ENCODE results near the gene ARL3.
A peak's percentile ranks its signal among the peaks of the same experiment; 100 is the strongest.

The ARL3 gene

DNA sequence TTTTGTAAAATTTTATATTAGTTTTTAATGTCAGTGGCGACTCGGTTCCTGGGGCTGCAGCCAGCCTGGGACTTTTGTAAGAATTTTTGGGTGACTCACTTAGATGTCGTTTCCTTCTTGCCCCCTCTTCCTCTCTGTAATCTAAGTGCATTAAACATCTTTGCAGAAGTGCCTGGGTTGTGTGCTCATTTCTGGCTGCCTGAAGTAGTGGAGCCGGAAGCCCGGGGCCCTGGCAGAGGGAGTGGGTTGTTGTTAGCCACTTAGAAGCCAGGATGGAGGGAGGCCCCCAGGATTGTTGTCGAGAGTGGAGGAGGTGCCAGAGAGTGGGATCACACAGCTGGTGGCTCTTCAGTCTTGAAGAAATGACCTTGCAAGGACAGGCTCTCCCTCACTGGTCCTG lies 80.9 kb downstream of the ARL3 start:
- peak; percentile 29 for DNase-seq

DNA sequence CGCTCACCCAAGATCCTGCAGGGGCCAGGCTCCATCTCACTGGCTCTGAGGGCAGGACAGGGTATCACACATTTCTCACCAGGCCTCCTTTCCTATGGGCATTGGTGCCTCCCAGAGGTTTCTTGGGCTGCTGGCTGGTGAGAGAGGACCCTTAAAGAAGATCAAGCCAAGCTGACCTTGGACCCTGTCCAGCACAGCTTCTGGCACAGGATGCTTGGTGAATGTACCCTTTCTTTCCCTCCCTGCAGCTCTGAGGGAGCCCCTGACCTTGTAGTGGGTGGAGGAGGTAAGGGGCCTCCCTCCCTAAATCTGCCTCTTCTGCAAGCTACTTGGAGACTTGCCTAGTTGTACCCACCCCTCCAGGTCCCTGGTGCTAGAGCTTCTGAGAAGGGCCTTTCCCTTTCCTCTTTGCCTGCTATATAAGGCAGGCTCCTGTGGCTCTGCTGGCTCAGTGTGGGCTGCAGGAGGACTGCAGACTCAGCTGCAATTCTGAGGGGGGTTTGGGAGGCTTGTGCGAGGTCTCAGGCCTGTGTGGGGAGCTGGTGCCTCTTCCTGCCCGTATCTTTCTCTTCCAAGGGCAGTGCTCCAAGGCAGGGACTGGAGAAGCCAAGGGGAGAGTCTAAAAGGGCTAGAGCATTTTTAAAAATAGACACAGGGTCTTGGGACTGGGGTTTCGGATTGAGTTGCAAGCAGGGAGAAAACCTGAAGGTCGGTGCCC lies 81.6 kb downstream of the ARL3 start:
- no peak for DNase-seq

DNA sequence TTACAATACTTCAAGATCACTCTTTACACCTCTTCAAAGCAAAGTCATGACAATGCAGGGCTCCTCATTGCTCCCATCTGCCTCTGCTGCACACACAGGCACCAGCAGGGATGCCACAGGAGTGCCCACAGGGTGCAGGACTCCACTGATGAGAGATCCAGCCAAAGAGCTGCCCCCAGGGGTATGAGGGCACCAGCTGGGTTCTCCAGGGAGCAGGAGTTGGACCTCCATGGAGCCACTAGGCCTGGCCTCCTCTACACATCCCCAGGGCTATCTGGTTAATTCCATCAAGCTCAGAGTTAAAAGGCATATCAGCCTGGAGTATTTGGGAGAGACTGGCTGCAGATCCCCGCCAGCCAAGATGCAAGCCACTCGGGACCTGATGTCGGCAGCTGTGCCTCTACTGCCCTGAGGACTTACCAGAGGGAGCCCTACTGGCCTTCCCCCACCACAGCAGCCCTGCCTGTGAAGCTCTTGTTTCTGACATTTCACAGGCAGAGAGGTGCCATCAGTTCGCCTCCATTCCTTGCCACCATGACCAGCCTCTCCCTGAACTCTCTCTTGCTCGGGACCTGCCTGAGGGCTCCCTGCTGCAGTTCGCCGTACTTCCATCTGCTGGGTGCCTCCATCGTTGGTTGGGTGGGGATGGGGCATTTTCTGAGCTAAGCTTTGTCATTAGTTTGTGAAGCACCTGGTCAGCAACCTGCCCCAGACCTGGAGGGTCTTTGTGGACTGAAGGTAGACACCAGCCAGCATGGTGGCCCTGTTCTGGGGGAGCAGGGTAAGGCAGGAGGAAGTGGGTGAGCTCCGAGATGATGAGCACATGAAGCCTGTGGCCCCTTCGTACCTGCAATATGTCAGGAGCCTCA lies 82.4 kb downstream of the ARL3 start:
- DNase-seq = no peak

DNA sequence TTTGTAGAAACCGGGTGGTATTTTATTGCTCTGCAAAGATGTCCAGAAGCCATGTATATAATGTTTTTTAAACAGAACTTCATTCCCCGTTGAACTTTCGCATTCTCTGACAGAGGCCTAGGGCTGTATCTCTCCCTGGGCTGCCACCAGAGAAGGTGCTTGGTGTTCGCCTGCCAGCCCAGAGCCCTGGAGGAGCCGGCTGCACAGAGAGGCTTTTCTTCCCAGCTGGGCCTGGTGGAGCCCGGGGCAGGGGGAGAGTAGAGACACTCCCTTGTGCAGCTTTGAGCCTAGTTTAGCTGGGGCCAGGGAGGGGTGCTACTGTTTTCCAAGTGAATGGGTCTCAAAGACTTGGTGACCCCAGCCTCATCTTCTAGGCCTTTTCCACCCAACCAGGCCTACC lies 83.5 kb downstream of the ARL3 start:
- no peak for DNase-seq

DNA sequence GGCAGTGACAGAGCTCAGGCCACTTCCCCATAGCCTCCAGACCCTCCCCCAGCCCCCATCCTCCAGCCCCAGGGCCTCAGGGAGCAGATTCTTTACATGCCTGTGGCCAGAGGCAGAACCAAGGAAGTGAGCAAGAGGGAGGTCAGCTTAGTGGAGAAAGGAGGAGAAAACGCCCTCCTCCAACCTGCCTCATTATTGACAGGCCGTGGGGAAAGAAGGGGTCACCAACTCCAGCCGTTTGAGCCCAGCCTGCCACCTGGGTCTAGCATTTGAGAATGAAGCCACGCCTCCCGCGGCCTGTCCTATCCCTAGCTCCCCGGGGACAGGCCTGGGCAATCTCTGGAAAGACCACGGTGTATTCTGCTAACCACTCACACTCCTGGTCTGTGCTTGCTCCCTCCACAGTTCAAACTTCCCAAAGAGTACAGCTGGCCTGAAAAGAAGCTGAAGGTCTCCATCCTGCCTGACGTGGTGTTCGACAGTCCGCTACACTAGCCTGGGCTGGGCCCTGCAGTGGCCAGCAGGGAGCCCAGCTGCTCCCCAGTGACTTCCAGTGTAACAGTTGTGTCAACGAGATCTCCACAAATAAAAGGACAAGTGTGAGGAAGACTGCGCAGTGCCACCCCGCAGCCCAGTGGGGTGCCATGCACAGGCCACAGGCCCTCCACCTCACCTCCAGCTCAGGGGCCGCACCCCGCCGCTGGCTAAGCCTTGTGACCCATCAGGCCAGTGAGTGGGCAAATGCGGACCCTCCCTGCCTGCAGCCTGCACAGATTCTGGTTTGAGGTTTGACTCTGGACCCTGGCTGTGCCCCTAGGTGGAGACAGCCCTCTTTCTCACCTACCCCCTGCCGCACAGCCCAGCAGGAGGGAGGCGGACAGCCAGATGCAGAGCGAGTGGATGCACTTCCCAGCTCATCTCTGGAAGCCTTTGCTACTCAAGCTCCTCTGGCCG lies 84.3 kb downstream of the ARL3 start:
- no peak for DNase-seq

DNA sequence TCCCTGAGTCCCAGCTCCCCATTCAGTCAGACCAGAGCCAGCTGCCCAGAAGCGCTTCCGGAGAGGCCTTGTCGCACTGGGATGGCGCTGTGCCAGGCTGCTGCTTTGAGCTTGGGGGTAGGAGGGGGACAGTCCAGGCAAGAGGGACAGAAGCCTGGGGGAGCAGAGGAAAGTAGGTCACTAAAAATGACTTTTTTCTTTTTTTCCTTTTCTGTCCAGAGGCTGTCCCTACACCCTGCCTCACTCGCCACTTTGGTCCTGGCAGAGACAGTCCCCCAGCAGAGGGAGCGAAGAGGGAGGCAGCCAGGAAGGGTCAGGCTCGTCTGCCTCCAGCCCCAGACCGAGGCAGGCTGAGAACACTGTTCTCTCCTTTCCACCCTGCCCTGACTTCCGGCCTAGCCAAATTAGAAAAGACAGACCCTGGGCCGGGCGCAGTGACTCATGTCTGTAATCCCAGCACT lies 85.7 kb downstream of the ARL3 start:
- no peak for DNase-seq

DNA sequence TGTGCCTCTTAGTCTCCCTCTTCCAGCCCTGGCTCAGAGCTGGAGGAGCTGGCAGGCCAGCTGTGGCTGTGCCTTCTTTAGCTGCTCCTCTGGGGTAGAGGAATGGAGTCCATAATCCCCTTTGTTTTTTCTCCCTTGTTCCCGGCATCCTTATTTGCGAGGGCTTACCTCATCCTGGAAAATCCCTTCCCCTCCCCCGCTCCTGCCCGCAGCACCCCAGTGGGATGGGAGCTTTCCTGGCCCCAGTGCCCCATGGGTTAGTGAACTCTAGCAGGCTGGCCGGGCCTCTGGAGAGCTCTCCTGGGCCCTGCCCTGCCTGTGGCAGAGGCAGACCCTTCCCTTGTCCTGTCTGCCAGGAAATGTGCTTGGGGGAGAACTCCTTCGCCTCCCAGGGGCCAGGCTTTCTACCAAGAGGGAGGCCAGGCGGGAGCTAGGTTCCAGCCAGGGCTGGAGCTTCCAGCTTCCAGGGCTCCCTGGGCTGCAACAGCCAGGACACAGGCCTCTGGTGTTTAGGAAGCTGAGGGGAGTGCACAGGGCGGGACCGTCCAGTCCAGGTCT lies 86.4 kb downstream of the ARL3 start:
- DNase-seq = no peak

DNA sequence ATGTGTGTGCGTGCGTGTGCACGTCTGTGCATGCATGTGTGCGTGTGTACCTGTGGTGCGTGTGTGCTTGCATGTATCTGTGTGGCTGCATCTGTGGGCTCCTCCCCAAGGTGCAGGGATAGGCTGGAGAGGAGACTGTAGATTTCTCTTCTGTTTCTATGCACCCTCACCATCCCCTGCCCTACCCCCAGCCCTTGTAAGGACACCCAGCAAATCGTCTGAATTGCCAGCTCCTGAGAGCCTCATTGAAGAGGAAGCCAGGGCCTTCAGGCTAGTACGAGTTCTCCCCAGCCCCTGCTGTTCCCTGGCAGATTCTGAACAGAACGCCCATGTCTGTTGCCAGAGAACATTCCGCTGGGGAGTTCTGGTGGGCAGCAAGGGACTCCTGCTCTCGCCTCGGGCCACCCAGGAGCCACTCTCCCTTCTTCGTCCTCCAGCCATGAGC lies 86.9 kb downstream of the ARL3 start:
- no peak for DNase-seq

DNA sequence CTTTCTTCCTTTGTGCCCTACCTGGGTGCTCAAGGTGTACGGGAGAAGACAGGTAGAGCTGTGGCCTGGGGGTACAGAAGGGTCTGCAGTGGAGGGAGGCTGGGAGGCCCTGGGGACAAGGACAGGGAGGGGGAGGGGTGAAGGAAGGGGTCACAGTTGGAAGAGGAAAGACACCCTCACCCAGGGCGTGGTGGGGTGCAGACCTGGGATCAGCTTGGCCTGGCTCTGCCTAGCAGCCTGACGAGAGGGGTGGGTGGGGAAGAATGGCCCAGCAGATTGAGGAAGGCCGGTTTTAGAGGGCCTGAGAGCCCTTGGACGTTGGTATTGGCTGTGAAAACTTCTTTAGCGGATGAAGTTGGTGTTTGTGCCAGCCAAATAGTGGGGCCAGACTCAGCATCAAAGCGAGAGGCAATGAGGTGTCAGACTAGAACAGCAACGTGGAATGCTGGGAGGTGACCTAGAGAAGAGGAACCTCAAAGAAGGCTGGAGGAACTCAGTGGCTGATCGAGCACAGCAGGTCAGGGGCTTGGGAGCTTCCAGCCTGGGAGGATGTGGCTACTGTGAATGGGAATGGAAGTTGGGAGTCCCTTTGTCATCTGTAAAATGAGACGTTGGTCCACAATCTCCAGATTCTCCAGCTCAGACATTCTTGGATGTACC lies 88.0 kb downstream of the ARL3 start:
- no peak for DNase-seq

DNA sequence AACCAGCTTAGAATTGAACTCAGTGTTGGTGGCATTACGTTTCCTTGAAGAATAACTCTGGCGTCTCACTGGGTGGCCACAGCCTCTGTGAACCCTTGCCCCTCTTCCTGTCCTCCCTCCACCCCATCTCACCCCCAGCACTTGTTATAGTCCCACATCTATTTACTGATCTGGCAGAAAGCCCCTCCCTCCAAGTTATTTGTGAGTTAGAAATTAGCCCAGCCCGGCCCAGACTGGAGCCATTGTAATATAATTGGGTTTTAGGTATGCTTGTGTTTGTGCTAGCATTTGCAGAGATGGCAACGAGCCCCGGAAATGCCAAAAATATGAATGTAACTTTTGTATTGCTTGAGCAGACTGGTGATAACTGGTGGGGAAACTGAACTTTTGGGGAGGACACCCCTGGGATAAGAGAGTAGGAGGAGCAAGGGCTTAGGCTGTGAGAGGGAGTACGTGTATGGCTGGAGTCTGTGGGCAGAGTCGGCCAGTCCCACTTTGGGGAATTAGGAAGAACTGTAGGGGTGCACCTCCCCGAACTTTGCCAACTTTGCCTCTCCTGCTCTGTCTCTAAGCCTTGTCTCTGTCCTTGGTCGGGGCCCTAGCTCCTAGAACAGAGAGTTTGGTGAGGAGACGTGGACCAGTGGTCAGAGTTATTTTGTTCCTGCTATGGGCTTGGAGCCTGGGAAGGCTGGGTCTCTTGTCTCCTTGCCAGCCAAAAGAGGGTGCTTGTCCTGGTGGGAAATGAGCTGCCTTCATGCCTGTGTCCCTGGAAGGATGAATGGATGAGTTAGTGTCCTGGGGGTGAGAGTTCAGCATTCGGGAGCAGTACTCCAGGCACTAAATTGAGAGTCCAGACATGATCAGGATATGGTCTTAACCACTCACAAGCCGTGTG lies 89.2 kb downstream of the ARL3 start:
- DNase-seq = no peak

DNA sequence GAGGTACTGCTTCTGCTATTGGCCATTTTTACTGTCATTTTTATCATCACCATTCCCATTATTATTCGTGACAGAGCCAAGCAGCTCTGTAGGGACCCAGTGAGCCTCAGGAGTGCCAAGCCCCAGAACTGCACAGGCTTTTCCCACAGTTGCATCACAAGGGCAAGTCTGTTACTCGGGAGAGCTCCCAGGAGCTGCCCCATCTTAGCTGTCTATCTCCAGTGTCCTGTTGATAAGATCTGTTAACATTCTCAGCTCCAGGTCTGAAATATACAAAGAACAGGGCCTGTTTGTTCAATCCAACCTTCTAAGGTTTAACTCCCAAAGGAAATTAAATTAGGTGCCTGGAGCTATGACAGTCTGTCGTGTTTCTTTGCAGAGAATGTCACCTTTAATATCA lies 90.1 kb downstream of the ARL3 start:
- DNase-seq = no peak

Measured in CD4-positive, alpha-beta T cell treated with Interleukin-12 subunit alpha and Interleukin-12 subunit beta, for 1 hour (primary cell).